Stomach (tissue), 4 donors: ENCODE measurements around the gene C4B.
"Not testable (repeated sequence)": the region's sequence is repeated elsewhere in the genome, so short reads cannot be mapped to it uniquely, and the experiment has no call there.

Experiments used
- CTCF ChIP-seq, 7 experiments: fragments of 450-650 bp in 4 of 7; fragments of 200-600 bp in 3 of 7; sonication (generic) in 3 of 7; IDR thresholded peaks; one replicate each; pipeline ENCODE4 v1.5.1; 2016 to 2019; ENCODE audit warnings: antibody characterized with exemption in 7 of 7, control low read depth in 2 of 7, mild to moderate bottlenecking in 1 of 7
- EP300 ChIP-seq: sonication (generic); formaldehyde crosslinking; IDR thresholded peaks from one replicate; pipeline ENCODE4 v1.6.1; 2017; ENCODE audit warnings: antibody characterized with exemption

- TF ChIP-seq CTCF (IDR thresholded peaks at IDR 0.05); EP300: not testable (repeated sequence)
These were observed 52.9 kb downstream of the C4B start for GRCh38 chr6:32067521-32067920.
